Measurements from ENCODE around the gene ZNF880.

DNA sequence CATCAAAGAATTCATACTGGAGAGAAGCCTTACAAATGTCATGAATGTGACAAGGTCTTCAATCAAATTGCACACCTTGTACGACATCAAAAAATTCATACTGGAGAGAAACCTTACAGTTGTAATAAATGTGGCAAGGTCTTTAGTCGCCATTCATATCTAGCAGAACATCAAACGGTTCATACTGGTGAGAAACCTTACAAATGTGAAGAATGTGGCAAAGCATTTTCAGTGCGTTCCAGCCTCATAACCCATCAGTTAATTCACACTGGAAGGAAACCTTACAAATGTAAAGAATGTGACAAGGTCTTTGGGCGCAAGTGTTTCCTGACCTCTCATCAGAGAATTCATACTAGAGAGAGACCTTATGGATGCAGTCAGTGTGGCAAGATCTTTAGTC is 46.0 kb downstream of the ZNF880 start:
- TF ChIP-seq CTCF (IDR thresholded peaks at IDR 0.05) (no peak), POLR2A (IDR thresholded peaks at IDR 0.05) (no peak)
